ENCODE measurements around the gene PAFAH1B1. TPM values are rescaled to one million over a fixed set of nuclear protein-coding genes. Genes with fewer than 3 reads are reported as not detected.
A peak's percentile ranks its signal among the peaks of the same experiment; 100 is the strongest.

The PAFAH1B1 gene
- total RNA-seq, 4 donors from 2014 or later = 84.4 to 189 (median 159) TPM

GRCh38 chr17:2700491-2701141 is 107.2 kb downstream of the PAFAH1B1 start:
- H3K27ac ChIP-seq = no peak overlapping the region
- H3K27me3 ChIP-seq = no peaks in the 10 kb centered on the region
- DNase-seq = peak; percentile 10 to 12
- no peak overlapping the region for H3K4me3 ChIP-seq
- H3K4me1 ChIP-seq = no peaks in the 10 kb centered on the region
- no peak for TF ChIP-seq POLR2A (IDR thresholded peaks at IDR 0.05)
- no peak for TF ChIP-seq CTCF (IDR thresholded peaks at IDR 0.05)
- intact Hi-C loops (cut with DNase I; ENCODE audit: low total_unique reads) = loop anchor here (10.0 kb wide), 1 partner anchor 106 kb away; the partner anchor contains the start of gene PAFAH1B1
- no peaks in the 10 kb centered on the region for H3K36me3 ChIP-seq
- no peaks in the 10 kb centered on the region for H3K9me3 ChIP-seq

- DNase-seq = peak; percentile 10 to 13
Measured at GRCh38 chr17:2701161-2701995, 107.9 kb downstream of the PAFAH1B1 start.

GRCh38 chr17:2701996-2702741 is 108.7 kb downstream of the PAFAH1B1 start:
- intact Hi-C loops (cut with DNase I; ENCODE audit: low total_unique reads) = loop anchor here (10.0 kb wide), 1 partner anchor 107 kb away; the partner anchor contains the start of gene PAFAH1B1
- H3K27ac ChIP-seq = no peak overlapping the region
- TF ChIP-seq CTCF (IDR thresholded peaks at IDR 0.05) = no peak
- no peak for TF ChIP-seq POLR2A (IDR thresholded peaks at IDR 0.05)
- no peaks in the 10 kb centered on the region for H3K4me1 ChIP-seq
- H3K36me3 ChIP-seq = no peaks in the 10 kb centered on the region
- H3K9me3 ChIP-seq = no peaks in the 10 kb centered on the region
- no peaks in the 10 kb centered on the region for H3K27me3 ChIP-seq
- peak in 1 of 2 donors; percentile 8 for DNase-seq
- no peak overlapping the region for H3K4me3 ChIP-seq

More at GRCh38 chr17:2701161-2701995, 107.9 kb downstream of the PAFAH1B1 start:
- intact Hi-C loops (cut with DNase I; ENCODE audit: low total_unique reads) = loop anchor here (10.0 kb wide), 1 partner anchor 107 kb away; the partner anchor contains the start of gene PAFAH1B1
- Histone ChIP-seq H3K27ac (no peak overlapping the region), H3K4me3 (no peak overlapping the region), H3K9me3 (no peaks in the 10 kb centered on the region), H3K36me3 (no peaks in the 10 kb centered on the region), H3K27me3 (no peaks in the 10 kb centered on the region), H3K4me1 (no peaks in the 10 kb centered on the region)
- TF ChIP-seq CTCF (IDR thresholded peaks at IDR 0.05) (no peak), POLR2A (IDR thresholded peaks at IDR 0.05) (no peak)

GRCh38 chr17:2703181-2703580 is 109.7 kb downstream of the PAFAH1B1 start:
- Histone ChIP-seq H3K27ac (no peak overlapping the region), H3K27me3 (no peaks in the 10 kb centered on the region), H3K36me3 (no peaks in the 10 kb centered on the region), H3K4me1 (no peaks in the 10 kb centered on the region), H3K4me3 (no peak overlapping the region), H3K9me3 (no peaks in the 10 kb centered on the region)
- intact Hi-C loops (cut with DNase I; ENCODE audit: low total_unique reads) = loop anchor here (10.0 kb wide), 1 partner anchor 108 kb away; the partner anchor contains the start of gene PAFAH1B1
- peak in 1 of 2 donors; percentile 12 for DNase-seq
- TF ChIP-seq CTCF (IDR thresholded peaks at IDR 0.05) = no peak
- TF ChIP-seq POLR2A (IDR thresholded peaks at IDR 0.05) = no peak
